ENCODE results near the gene OR2T6.

The OR2T6 gene

GRCh38 chr1:248373761-248374160 is 1.8 kb upstream of the OR2T6 start:
- H3K27ac ChIP-seq (ENCODE audit: low read depth, low read length) = no peak overlapping the region
- TF ChIP-seq EZH2phosphoT487 (conservative IDR thresholded peaks at IDR 0.05; ENCODE audit: low read length) (no peak), CTCF (IDR thresholded peaks at IDR 0.05; ENCODE audit: insufficient read depth, low read length, poor library complexity, severe bottlenecking) (no peak)
- no peaks in the 10 kb centered on the region for H3K36me3 ChIP-seq (ENCODE audit: low read length)
- H3K9ac ChIP-seq (ENCODE audit: low read length) = no peak overlapping the region
- 0 out of 2 replicates have a peak, but pooled peaks cover 3% of the 10 kb centered on the region for H3K27me3 ChIP-seq (ENCODE audit: low read length)
- H3K4me3 ChIP-seq (ENCODE audit: insufficient read depth, low read length, poor library complexity, severe bottlenecking) = no peak overlapping the region
- no peaks in the 10 kb centered on the region for H3K9me3 ChIP-seq (ENCODE audit: insufficient read depth, low read length)
- H2AFZ ChIP-seq (ENCODE audit: low read depth, low read length, severe bottlenecking) = no peak overlapping the region
- H4K20me1 ChIP-seq (ENCODE audit: low read depth, low read length) = no peaks in the 10 kb centered on the region
- no peaks in the 10 kb centered on the region for H3K79me2 ChIP-seq (ENCODE audit: insufficient read depth, low read length)
- H3K4me2 ChIP-seq (ENCODE audit: low read depth, low read length, poor library complexity, severe bottlenecking) = no peak overlapping the region
- H3F3A ChIP-seq (ENCODE audit: insufficient read depth) = no peaks in the 10 kb centered on the region
- no peaks in the 10 kb centered on the region for H3K9me2 ChIP-seq (replicated peaks; ENCODE audit: insufficient read depth, low read length)

- Histone ChIP-seq H3K27ac (ENCODE audit: low read depth, low read length) (no peak overlapping the region), H4K20me1 (ENCODE audit: low read depth, low read length) (no peaks in the 10 kb centered on the region), H3K79me2 (ENCODE audit: insufficient read depth, low read length) (no peaks in the 10 kb centered on the region), H3K9ac (ENCODE audit: low read length) (no peak overlapping the region), H2AFZ (ENCODE audit: low read depth, low read length, severe bottlenecking) (no peak overlapping the region), H3K4me3 (ENCODE audit: insufficient read depth, low read length, poor library complexity, severe bottlenecking) (no peak overlapping the region), H3K9me2 (replicated peaks; ENCODE audit: insufficient read depth, low read length) (no peaks in the 10 kb centered on the region), H3K27me3 (ENCODE audit: low read length) (0 out of 2 replicates have a peak, but pooled peaks cover 3% of the 10 kb centered on the region), H3F3A (ENCODE audit: insufficient read depth) (no peaks in the 10 kb centered on the region), H3K36me3 (ENCODE audit: low read length) (no peaks in the 10 kb centered on the region), H3K4me2 (ENCODE audit: low read depth, low read length, poor library complexity, severe bottlenecking) (no peak overlapping the region), H3K9me3 (ENCODE audit: insufficient read depth, low read length) (no peaks in the 10 kb centered on the region)
- no peak for TF ChIP-seq CTCF (IDR thresholded peaks at IDR 0.05; ENCODE audit: insufficient read depth, low read length, poor library complexity, severe bottlenecking)
- TF ChIP-seq EZH2phosphoT487 (conservative IDR thresholded peaks at IDR 0.05; ENCODE audit: low read length) = no peak
Measured at GRCh38 chr1:248376916-248377315, 1.4 kb downstream of the OR2T6 start.

GRCh38 chr1:248380854-248381253 is 5.3 kb downstream of the OR2T6 start:
- Histone ChIP-seq H3K27me3 (ENCODE audit: low read length) (no peaks in the 10 kb centered on the region), H3K4me2 (ENCODE audit: low read depth, low read length, poor library complexity, severe bottlenecking) (no peak overlapping the region), H3K9ac (ENCODE audit: low read length) (no peak overlapping the region), H3K79me2 (ENCODE audit: insufficient read depth, low read length) (no peaks in the 10 kb centered on the region), H3K9me3 (ENCODE audit: insufficient read depth, low read length) (no peaks in the 10 kb centered on the region), H3F3A (ENCODE audit: insufficient read depth) (no peaks in the 10 kb centered on the region), H2AFZ (ENCODE audit: low read depth, low read length, severe bottlenecking) (no peak overlapping the region), H3K4me3 (ENCODE audit: insufficient read depth, low read length, poor library complexity, severe bottlenecking) (no peak overlapping the region), H3K9me2 (replicated peaks; ENCODE audit: insufficient read depth, low read length) (no peaks in the 10 kb centered on the region), H4K20me1 (ENCODE audit: low read depth, low read length) (no peaks in the 10 kb centered on the region), H3K27ac (ENCODE audit: low read depth, low read length) (no peak overlapping the region), H3K36me3 (ENCODE audit: low read length) (no peaks in the 10 kb centered on the region)
- TF ChIP-seq EZH2phosphoT487 (conservative IDR thresholded peaks at IDR 0.05; ENCODE audit: low read length) = no peak
- no peak for TF ChIP-seq CTCF (IDR thresholded peaks at IDR 0.05; ENCODE audit: insufficient read depth, low read length, poor library complexity, severe bottlenecking)

Measured in SU-DHL-6 (cell line).